Measurements from ENCODE around the gene GRK7. TPM values are rescaled to one million over a fixed set of nuclear protein-coding genes. Genes with fewer than 3 reads are reported as not detected.

Gene GRK7
- total RNA-seq, 1 experiment from 2014 or later: not detected

DNA sequence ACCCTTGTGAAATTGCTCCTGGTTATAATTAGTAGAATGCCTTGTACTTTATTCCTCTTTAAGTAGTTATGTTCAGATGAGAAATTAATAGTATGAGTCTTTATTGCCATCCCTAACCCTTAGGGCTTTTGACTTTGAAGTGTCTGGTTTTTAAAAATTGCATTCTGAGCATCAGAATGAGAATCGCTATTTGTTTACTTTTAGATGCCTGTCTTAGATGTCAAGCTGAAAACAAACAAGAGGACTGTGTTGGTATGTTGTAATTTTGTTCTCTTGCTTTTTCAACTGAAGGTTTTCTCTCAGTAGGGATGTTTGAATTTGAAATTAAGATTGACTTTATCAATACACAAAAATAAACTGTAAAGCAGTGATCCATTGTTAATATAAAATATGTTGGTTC, 19.9 kb upstream of the GRK7 start:
- Mint-ChIP-seq H3K4me3 (no peak overlapping the region), H3K27me3 (ENCODE audit: low read depth) (no peaks in the 10 kb centered on the region), H3K9me3 (no peaks in the 10 kb centered on the region), H3K36me3 (ENCODE audit: insufficient read depth in 1 of 3, low read depth in 3 of 3) (peaks cover 12 to 44% (median 38%) of the 10 kb centered on the region in 3 experiments), H3K4me1 (peaks cover 15 to 17% of the 10 kb centered on the region in 2 experiments), H3K27ac (no peak overlapping the region)
- no peaks in the 10 kb centered on the region for H4K20me1 ChIP-seq (ENCODE audit: control insufficient read depth, insufficient read depth, insufficient read length)
- no peak overlapping the region for H3K23ac ChIP-seq (ENCODE audit: insufficient read length, low read depth, low read length)
- H3K4me2 ChIP-seq (ENCODE audit: insufficient read depth, insufficient read length, low read length): no peak overlapping the region
- no peaks in the 10 kb centered on the region for H3K9me3 ChIP-seq (ENCODE audit: control insufficient read depth, low read depth, low read length)
- DNase-seq: no peak
- H3K9ac ChIP-seq (ENCODE audit: extremely low read depth, insufficient read length, low read length): no peak overlapping the region
- H3K79me2 ChIP-seq (ENCODE audit: insufficient read depth, low read length): peaks cover 25% of the 10 kb centered on the region
- no peak overlapping the region for H4K91ac ChIP-seq (ENCODE audit: insufficient read length, low read depth, low read length)
- H3K14ac ChIP-seq (ENCODE audit: insufficient read depth, low read length): no peak overlapping the region
- H2BK12ac ChIP-seq (ENCODE audit: insufficient read length, low read depth, low read length): no peak overlapping the region
- H2BK20ac ChIP-seq (ENCODE audit: low read depth, low read length, poor library complexity, severe bottlenecking): no peak overlapping the region
- H3T11ph ChIP-seq (ENCODE audit: low read length): no peak overlapping the region
- no peaks in the 10 kb centered on the region; the same call in 1 of the 2 replicates for H3K4me1 ChIP-seq (ENCODE audit: insufficient read depth, low read length)
- TF ChIP-seq, protein P1, sequence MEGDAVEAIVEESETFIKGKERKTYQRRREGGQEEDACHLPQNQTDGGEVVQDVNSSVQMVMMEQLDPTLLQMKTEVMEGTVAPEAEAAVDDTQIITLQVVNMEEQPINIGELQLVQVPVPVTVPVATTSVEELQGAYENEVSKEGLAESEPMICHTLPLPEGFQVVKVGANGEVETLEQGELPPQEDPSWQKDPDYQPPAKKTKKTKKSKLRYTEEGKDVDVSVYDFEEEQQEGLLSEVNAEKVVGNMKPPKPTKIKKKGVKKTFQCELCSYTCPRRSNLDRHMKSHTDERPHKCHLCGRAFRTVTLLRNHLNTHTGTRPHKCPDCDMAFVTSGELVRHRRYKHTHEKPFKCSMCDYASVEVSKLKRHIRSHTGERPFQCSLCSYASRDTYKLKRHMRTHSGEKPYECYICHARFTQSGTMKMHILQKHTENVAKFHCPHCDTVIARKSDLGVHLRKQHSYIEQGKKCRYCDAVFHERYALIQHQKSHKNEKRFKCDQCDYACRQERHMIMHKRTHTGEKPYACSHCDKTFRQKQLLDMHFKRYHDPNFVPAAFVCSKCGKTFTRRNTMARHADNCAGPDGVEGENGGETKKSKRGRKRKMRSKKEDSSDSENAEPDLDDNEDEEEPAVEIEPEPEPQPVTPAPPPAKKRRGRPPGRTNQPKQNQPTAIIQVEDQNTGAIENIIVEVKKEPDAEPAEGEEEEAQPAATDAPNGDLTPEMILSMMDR (conservative IDR thresholded peaks at IDR 0.05): no peak
- H2BK120ac ChIP-seq (ENCODE audit: low read depth, low read length, poor library complexity, severe bottlenecking): no peak overlapping the region
- H2AFZ ChIP-seq (ENCODE audit: low read length): no peak overlapping the region
- H3K18ac ChIP-seq (ENCODE audit: insufficient read length, low read depth, low read length): no peak overlapping the region
- no peak overlapping the region for H2BK15ac ChIP-seq (ENCODE audit: low read depth, low read length)
- peaks cover 4% of the 10 kb centered on the region for H3K23me2 ChIP-seq (ENCODE audit: insufficient read length, low read depth, low read length, poor library complexity, severe bottlenecking)
- no peak overlapping the region for H3K4ac ChIP-seq (ENCODE audit: low read depth, low read length)
- no peak overlapping the region for H4K5ac ChIP-seq (ENCODE audit: insufficient read length, low read depth, low read length)
- no peaks in the 10 kb centered on the region for H3K79me1 ChIP-seq (ENCODE audit: insufficient read depth, low read depth, low read length, poor library complexity, severe bottlenecking)
- no CpG with 5 or more reads among the region's 1 CpG for WGBS (ENCODE audit: extremely low coverage, insufficient read length, low lambda C conversion rate)
- H3K56ac ChIP-seq (ENCODE audit: insufficient read length, low read depth, low read length): no peak overlapping the region
- no peak overlapping the region for H2AK5ac ChIP-seq (ENCODE audit: insufficient read length, low read length)
- no peaks in the 10 kb centered on the region for H3K27me3 ChIP-seq (ENCODE audit: insufficient read depth, low read length)
- no peak overlapping the region for H2BK5ac ChIP-seq (ENCODE audit: insufficient read length, low read length)
- H4K8ac ChIP-seq (replicated peaks; ENCODE audit: insufficient read length, low read depth, low read length): no peak overlapping the region
- H3K27ac ChIP-seq (ENCODE audit: insufficient read length, low read depth, low read length): no peak overlapping the region
